ENCODE data around the gene SIVA1. TPM values are rescaled to one million over a fixed set of nuclear protein-coding genes. Genes with fewer than 3 reads are reported as not detected.

The SIVA1 gene
- total RNA-seq, 3 donors from 2014 or later (not counting 1 experiment from before 2014, with no cell fraction given), result 59.7 to 74.8 (median 59.8) TPM

DNA sequence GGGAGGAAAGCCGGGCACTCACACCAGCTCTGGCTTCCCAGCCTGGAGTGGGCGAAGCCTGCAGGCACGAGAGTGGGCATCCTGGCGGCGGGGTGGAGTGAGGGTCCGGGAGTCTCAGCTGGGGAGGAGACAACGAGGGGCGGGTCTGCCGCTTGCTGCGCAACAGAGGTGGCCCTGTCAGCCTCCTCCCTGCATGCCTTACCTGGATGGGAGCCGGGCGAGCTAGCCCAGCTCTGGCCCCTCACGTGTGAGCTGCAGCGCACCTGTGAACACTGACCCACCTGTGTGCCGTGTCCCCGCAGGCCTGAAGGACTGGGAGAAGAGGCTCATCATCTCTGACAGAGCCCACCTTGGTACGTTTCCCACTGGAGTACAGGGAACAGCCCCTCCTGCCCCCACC, 13.9 kb upstream of the SIVA1 start:
- H3K27me3 ChIP-seq (ENCODE audit: control insufficient read depth, insufficient read depth, low read length), result no peaks in the 10 kb centered on the region
- Mint-ChIP-seq H3K4me3 (no peak overlapping the region), H3K9me3 (no peaks in the 10 kb centered on the region), H3K36me3 (no peaks in the 10 kb centered on the region), H3K27me3 (ENCODE audit: low read depth in 2 of 2) (no peaks in the 10 kb centered on the region), H3K4me1 (peaks cover 0 to 4% of the 10 kb centered on the region in 2 donors), H3K27ac (no peak overlapping the region)
- TF ChIP-seq, protein P1, sequence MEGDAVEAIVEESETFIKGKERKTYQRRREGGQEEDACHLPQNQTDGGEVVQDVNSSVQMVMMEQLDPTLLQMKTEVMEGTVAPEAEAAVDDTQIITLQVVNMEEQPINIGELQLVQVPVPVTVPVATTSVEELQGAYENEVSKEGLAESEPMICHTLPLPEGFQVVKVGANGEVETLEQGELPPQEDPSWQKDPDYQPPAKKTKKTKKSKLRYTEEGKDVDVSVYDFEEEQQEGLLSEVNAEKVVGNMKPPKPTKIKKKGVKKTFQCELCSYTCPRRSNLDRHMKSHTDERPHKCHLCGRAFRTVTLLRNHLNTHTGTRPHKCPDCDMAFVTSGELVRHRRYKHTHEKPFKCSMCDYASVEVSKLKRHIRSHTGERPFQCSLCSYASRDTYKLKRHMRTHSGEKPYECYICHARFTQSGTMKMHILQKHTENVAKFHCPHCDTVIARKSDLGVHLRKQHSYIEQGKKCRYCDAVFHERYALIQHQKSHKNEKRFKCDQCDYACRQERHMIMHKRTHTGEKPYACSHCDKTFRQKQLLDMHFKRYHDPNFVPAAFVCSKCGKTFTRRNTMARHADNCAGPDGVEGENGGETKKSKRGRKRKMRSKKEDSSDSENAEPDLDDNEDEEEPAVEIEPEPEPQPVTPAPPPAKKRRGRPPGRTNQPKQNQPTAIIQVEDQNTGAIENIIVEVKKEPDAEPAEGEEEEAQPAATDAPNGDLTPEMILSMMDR (IDR thresholded peaks at IDR 0.05), result no peak
- no peaks in the 10 kb centered on the region for H3K36me3 ChIP-seq (ENCODE audit: control insufficient read depth, insufficient read depth, low read length)
- no peaks in the 10 kb centered on the region for H3K9me3 ChIP-seq (ENCODE audit: control insufficient read depth, insufficient read depth, low read length)
- WGBS (ENCODE audit: insufficient coverage), result 94% methylated on average over 17 of the region's 17 CpGs
- H3K4me1 ChIP-seq (ENCODE audit: control insufficient read depth, insufficient read depth, low read length), result no peaks in the 10 kb centered on the region
- H3K4me3 ChIP-seq (ENCODE audit: low read length), result no peak overlapping the region
- ATAC-seq (no peak), DNase-seq (no peak)
- H3K27ac ChIP-seq (ENCODE audit: low read length), result no peak overlapping the region
- intact Hi-C loops (cut with micrococcal nuclease), result no loop called here

DNA sequence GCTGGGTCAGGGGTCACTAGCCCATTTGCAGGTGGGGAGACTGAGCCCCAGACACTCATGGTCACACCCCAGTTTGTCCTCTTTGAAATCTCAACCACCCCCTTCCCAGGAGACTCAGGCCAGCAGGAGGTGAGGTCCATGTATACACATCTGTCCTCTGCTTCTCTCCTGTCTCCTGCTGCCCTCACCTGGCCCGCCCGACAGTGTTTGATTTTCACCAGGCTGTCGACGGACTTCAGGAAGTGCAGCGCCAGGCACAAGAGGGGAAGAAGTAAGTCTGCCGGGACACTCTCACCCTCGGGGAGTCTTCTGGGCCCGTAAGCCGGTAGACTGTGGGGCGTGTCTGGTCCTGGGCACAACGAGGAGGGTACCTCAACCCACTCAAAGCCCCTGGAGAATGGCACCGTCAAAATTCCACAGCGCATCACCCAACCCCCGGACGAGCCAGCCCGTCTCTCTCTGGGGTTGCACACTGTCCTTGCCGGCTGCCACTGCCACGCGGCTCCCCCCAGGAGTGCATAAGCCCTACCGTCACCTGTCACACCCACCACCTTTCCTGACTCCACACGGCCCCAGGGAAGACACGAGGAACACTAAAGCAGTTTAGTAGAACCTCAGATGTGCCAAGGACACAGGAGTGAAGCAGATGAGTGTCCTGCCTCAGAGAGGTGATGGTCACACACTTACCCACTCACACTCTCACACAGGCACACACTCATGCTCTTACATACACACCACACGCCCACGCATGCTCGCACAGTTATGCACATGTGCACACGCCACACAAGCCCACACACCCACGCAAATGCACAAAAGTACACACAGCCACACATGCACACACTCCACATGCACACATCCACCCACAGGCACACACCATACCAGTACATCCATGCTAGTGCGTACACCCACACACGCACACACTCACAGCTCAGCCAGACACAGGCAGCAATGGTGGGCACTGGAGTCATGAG, 13.1 kb upstream of the SIVA1 start:
- Mint-ChIP-seq H3K4me3 (no peak overlapping the region), H3K27ac (no peak overlapping the region), H3K36me3 (no peaks in the 10 kb centered on the region), H3K4me1 (peaks cover 0 to 4% of the 10 kb centered on the region in 2 donors), H3K9me3 (no peaks in the 10 kb centered on the region), H3K27me3 (ENCODE audit: low read depth in 2 of 2) (no peaks in the 10 kb centered on the region)
- Histone ChIP-seq H3K4me3 (ENCODE audit: low read length) (no peak overlapping the region), H3K4me1 (ENCODE audit: control insufficient read depth, insufficient read depth, low read length) (no peaks in the 10 kb centered on the region), H3K9me3 (ENCODE audit: control insufficient read depth, insufficient read depth, low read length) (no peaks in the 10 kb centered on the region), H3K27ac (ENCODE audit: low read length) (no peak overlapping the region), H3K27me3 (ENCODE audit: control insufficient read depth, insufficient read depth, low read length) (no peaks in the 10 kb centered on the region), H3K36me3 (ENCODE audit: control insufficient read depth, insufficient read depth, low read length) (no peaks in the 10 kb centered on the region)
- intact Hi-C loops (cut with micrococcal nuclease), result no loop called here
- TF ChIP-seq, protein P1 (IDR thresholded peaks at IDR 0.05), result no peak
- no peak for DNase-seq
- no peak for ATAC-seq
- 85% methylated on average over 29 of the region's 29 CpGs for WGBS (ENCODE audit: insufficient coverage)

DNA sequence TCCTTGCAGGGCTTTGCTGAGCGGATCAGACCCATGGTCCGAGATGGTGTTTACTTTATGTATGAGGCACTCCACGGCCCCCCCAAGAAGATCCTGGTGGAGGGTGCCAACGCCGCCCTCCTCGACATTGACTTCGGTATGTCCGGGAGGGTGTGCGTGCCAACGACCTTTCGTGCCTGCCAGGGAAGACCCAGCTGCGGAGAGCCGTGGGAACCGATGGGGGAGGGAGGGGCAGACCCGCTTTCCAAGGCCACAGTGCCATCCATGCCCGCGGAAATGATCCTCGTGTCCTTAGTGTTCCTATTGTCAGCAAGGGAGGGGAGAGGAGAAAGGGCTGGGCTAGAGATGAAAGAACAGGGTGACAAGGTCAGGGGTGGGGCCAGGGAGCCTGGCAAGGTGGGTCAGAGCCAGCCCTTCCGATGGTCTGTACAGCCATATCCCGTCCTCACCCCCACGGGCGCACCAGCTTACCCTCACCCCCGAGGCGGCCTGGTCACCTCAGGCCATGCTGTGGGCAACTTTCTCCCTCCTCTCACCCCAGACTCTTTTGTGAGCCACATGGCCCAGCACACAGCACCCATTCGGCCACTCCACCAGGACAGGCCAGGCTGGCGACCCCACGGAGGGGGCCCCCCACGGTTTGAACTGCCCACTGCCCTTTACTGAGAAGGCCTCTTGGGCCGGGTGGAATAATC, 11.7 kb upstream of the SIVA1 start:
- Mint-ChIP-seq H3K36me3 (no peaks in the 10 kb centered on the region), H3K4me1 (peaks cover 0 to 2% of the 10 kb centered on the region in 2 donors), H3K4me3 (no peak overlapping the region), H3K27ac (no peak overlapping the region), H3K9me3 (no peaks in the 10 kb centered on the region), H3K27me3 (ENCODE audit: low read depth in 2 of 2) (no peaks in the 10 kb centered on the region)
- Histone ChIP-seq H3K4me1 (ENCODE audit: control insufficient read depth, insufficient read depth, low read length) (no peaks in the 10 kb centered on the region), H3K27ac (ENCODE audit: low read length) (no peak overlapping the region), H3K9me3 (ENCODE audit: control insufficient read depth, insufficient read depth, low read length) (no peaks in the 10 kb centered on the region), H3K27me3 (ENCODE audit: control insufficient read depth, insufficient read depth, low read length) (no peaks in the 10 kb centered on the region), H3K36me3 (ENCODE audit: control insufficient read depth, insufficient read depth, low read length) (no peaks in the 10 kb centered on the region), H3K4me3 (ENCODE audit: low read length) (no peak overlapping the region)
- no peak for ATAC-seq
- DNase-seq, result no peak
- TF ChIP-seq, protein P1 (IDR thresholded peaks at IDR 0.05), result no peak
- intact Hi-C loops (cut with micrococcal nuclease), result no loop called here
- WGBS (ENCODE audit: insufficient coverage), result 90% methylated on average over 29 of the region's 29 CpGs
